GM19351 (cell line): ENCODE results near the gene MYO1F.
"Not testable (repeated sequence)": the region's sequence is repeated elsewhere in the genome, so short reads cannot be mapped to it uniquely, and the experiment has no call there.

Source experiments
- ATAC-seq: cut with Tn5 transposase; IDR thresholded peaks from one replicate; pipeline ENCODE4 v1.9.1; 2021; ENCODE audit warnings: mild to moderate bottlenecking, moderate library complexity; ENCODE audit not compliant: unreplicated experiment

Gene MYO1F

GRCh38 chr19:8600816-8601215 lies 23.6 kb upstream of the MYO1F start:
- ATAC-seq = no peak

- no peak for ATAC-seq
Measured at GRCh38 chr19:8600064-8600463, 22.8 kb upstream of the MYO1F start.

GRCh38 chr19:8596168-8596567 lies 18.9 kb upstream of the MYO1F start:
- no peak for ATAC-seq

- no peak for ATAC-seq
Measured at GRCh38 chr19:8595651-8596050, 18.4 kb upstream of the MYO1F start.

GRCh38 chr19:8593931-8594330 lies 16.7 kb upstream of the MYO1F start:
- no peak for ATAC-seq

GRCh38 chr19:8592231-8593009 lies 15.2 kb upstream of the MYO1F start:
- no peak for ATAC-seq

GRCh38 chr19:8589177-8589714 lies 12.0 kb upstream of the MYO1F start:
- ATAC-seq = no peak

GRCh38 chr19:8585894-8586750 lies 8.9 kb upstream of the MYO1F start:
- ATAC-seq = no peak

- no peak for ATAC-seq
Measured at GRCh38 chr19:8584965-8585893, 8.0 kb upstream of the MYO1F start.

GRCh38 chr19:8580710-8581281 lies 3.6 kb upstream of the MYO1F start:
- ATAC-seq = no peak

GRCh38 chr19:8578642-8579265 lies 1.5 kb upstream of the MYO1F start:
- no peak for ATAC-seq

GRCh38 chr19:8577741-8578140 lies 499 bp upstream of the MYO1F start:
- ATAC-seq = no peak

GRCh38 chr19:8576273-8576993 lies 809 bp downstream of the MYO1F start:
- no peak for ATAC-seq

GRCh38 chr19:8575467-8575997 lies 1.7 kb downstream of the MYO1F start:
- ATAC-seq = no peak

GRCh38 chr19:8574619-8574922 lies 2.7 kb downstream of the MYO1F start:
- ATAC-seq = not testable (repeated sequence)

- no peak for ATAC-seq
Measured at GRCh38 chr19:8573316-8573715, 3.9 kb downstream of the MYO1F start.

GRCh38 chr19:8571006-8571411 lies 6.2 kb downstream of the MYO1F start:
- no peak for ATAC-seq

GRCh38 chr19:8569066-8569771 lies 8.0 kb downstream of the MYO1F start:
- ATAC-seq = peak; percentile 86
